Activated CD8-positive, alpha-beta T cell treated with anti-CD3 and anti-CD28 coated beads, Interleukin-2, amount 10 ng/mL, durations not matched to agents 7 days and 5 days (primary cell): Measurements from ENCODE around the gene CYP4F12. TPM values are rescaled to one million over a fixed set of nuclear protein-coding genes. Genes with fewer than 3 reads are reported as not detected.
A peak's percentile ranks its signal among the peaks of the same experiment; 100 is the strongest.

Source experiments
- ATAC-seq: fragments of 150-1000 bp; cut with Tn5 transposase; one replicate; pipeline ENCODE4 v1.10.0; 2021; ENCODE audit warnings: moderate library complexity
- CTCF ChIA-PET: fragments of 350-600 bp; sonication (Branson Sonifier 250); formaldehyde crosslinking; loops from one replicate; lab custom pipeline; 2021; ENCODE audit warnings: antibody characterized with exemption; lab: Charles Lee
- POLR2A ChIA-PET: fragments of 350-600 bp; sonication (Branson Sonifier 250); formaldehyde crosslinking; loops from one replicate; lab custom pipeline; 2021; ENCODE audit warnings: antibody characterized with exemption; lab: Charles Lee
- DNase-seq: peaks from one replicate; pipeline ENCODE4 v3.0.0-alpha.2; 2020
- H3K27ac Mint-ChIP-seq: one replicate; pipeline ENCODE4 v1.8.0; 2021; ENCODE audit warnings: mild to moderate bottlenecking, mixed read lengths
- H3K27me3 Mint-ChIP-seq: one replicate; pipeline ENCODE4 v1.8.0; 2021; ENCODE audit warnings: low read depth, mixed read lengths
- H3K36me3 Mint-ChIP-seq: one replicate; pipeline ENCODE4 v1.8.0; 2021; ENCODE audit warnings: low read depth, mixed read lengths
- H3K4me1 Mint-ChIP-seq: one replicate; pipeline ENCODE4 v1.8.0; 2021; ENCODE audit warnings: low read depth, mixed read lengths
- H3K4me3 Mint-ChIP-seq: one replicate; pipeline ENCODE4 v1.8.0; 2021; ENCODE audit warnings: mild to moderate bottlenecking, mixed read lengths
- H3K9me3 Mint-ChIP-seq: one replicate; pipeline ENCODE4 v1.8.0; 2022; ENCODE audit warnings: mixed read lengths; ENCODE audit not compliant: insufficient read depth
- total RNA-seq, 2 experiments: library from RNA; stranded (reverse); gene quantifications; one replicate each; pipeline ENCODE4 v1.2.3, GENCODE V29; 2021

The CYP4F12 gene
- not detected for total RNA-seq

- ATAC-seq: peak; percentile 53
- no peaks in the 10 kb centered on the region for H3K9me3 Mint-ChIP-seq
- POLR2A ChIA-PET: no interaction called here
- CTCF ChIA-PET: no interaction called here
- no peak within 1 kb of the TSS for H3K27ac Mint-ChIP-seq
- no peaks in the 10 kb centered on the region for H3K36me3 Mint-ChIP-seq
- no peak within 1 kb of the TSS for H3K4me3 Mint-ChIP-seq
- DNase-seq: no peak
- H3K4me1 Mint-ChIP-seq: no peaks in the 10 kb centered on the region
- no peaks in the 10 kb centered on the region for H3K27me3 Mint-ChIP-seq
Measured at GRCh38 chr19:15672580-15673175, at the start of gene CYP4F12. TSS of gene CYP4F12 (plus strand) at chr19:15673087. CDS start at chr19:15673530, 443 bp downstream.

GRCh38 chr19:15623711-15624318, 49.1 kb upstream of the CYP4F12 start:
- no peaks in the 10 kb centered on the region for H3K4me1 Mint-ChIP-seq
- CTCF ChIA-PET: no interaction called here
- ATAC-seq: no peak
- no peaks in the 10 kb centered on the region for H3K9me3 Mint-ChIP-seq
- POLR2A ChIA-PET: no interaction called here
- H3K27me3 Mint-ChIP-seq: peaks cover 4% of the 10 kb centered on the region
- no peak overlapping the region for H3K27ac Mint-ChIP-seq
- no peak overlapping the region for H3K4me3 Mint-ChIP-seq
- no peaks in the 10 kb centered on the region for H3K36me3 Mint-ChIP-seq
- DNase-seq: no peak

- Mint-ChIP-seq H3K27me3 (peaks cover 7% of the 10 kb centered on the region), H3K4me3 (no peak overlapping the region), H3K27ac (no peak overlapping the region), H3K36me3 (no peaks in the 10 kb centered on the region), H3K4me1 (peaks cover 5% of the 10 kb centered on the region), H3K9me3 (no peaks in the 10 kb centered on the region)
- ChIA-PET CTCF (no interaction called here), POLR2A (no interaction called here)
- ATAC-seq (no peak), DNase-seq (no peak)
Measured at GRCh38 chr19:15628236-15629002, 44.5 kb upstream of the CYP4F12 start.

- CTCF ChIA-PET: interaction anchor here (0.5 to 1.9 kb wide), 22 partner anchors 25 to 556 kb away, joined by 3 to 14 read pairs (median 4); partner anchors contain the start of gene FAM32A
- H3K27me3 Mint-ChIP-seq: peaks cover 7% of the 10 kb centered on the region
- H3K4me1 Mint-ChIP-seq: peaks cover 6% of the 10 kb centered on the region
- H3K4me3 Mint-ChIP-seq: no peak overlapping the region
- peak; percentile 93 for ATAC-seq
- H3K27ac Mint-ChIP-seq: no peak overlapping the region
- peak; percentile 90 for DNase-seq
- H3K9me3 Mint-ChIP-seq: no peaks in the 10 kb centered on the region
- POLR2A ChIA-PET: no interaction called here
- no peaks in the 10 kb centered on the region for H3K36me3 Mint-ChIP-seq
Measured at GRCh38 chr19:15629003-15629880, 43.6 kb upstream of the CYP4F12 start.

- no peaks in the 10 kb centered on the region for H3K9me3 Mint-ChIP-seq
- POLR2A ChIA-PET: no interaction called here
- ATAC-seq: peak; percentile 58
- no peak overlapping the region for H3K27ac Mint-ChIP-seq
- H3K4me3 Mint-ChIP-seq: no peak overlapping the region
- peak; percentile 35 for DNase-seq
- H3K27me3 Mint-ChIP-seq: peaks cover 11% of the 10 kb centered on the region
- CTCF ChIA-PET: interaction anchor here (0.8 kb wide), 1 partner anchor 554 kb away, joined by 4 read pairs; no protein-coding TSS in a partner anchor
- H3K36me3 Mint-ChIP-seq: no peaks in the 10 kb centered on the region
- peaks cover 6% of the 10 kb centered on the region for H3K4me1 Mint-ChIP-seq
Measured at GRCh38 chr19:15631817-15632216, 41.1 kb upstream of the CYP4F12 start.

GRCh38 chr19:15633082-15633835, 39.6 kb upstream of the CYP4F12 start:
- H3K4me1 Mint-ChIP-seq: peaks cover 6% of the 10 kb centered on the region
- ChIA-PET POLR2A (no interaction called here), CTCF (no interaction called here)
- no peaks in the 10 kb centered on the region for H3K9me3 Mint-ChIP-seq
- ATAC-seq (no peak), DNase-seq (no peak)
- H3K4me3 Mint-ChIP-seq: no peak overlapping the region
- no peaks in the 10 kb centered on the region for H3K36me3 Mint-ChIP-seq
- peaks cover 11% of the 10 kb centered on the region for H3K27me3 Mint-ChIP-seq
- H3K27ac Mint-ChIP-seq: no peak overlapping the region

- Mint-ChIP-seq H3K27ac (no peak overlapping the region), H3K36me3 (no peaks in the 10 kb centered on the region), H3K9me3 (no peaks in the 10 kb centered on the region), H3K4me1 (peaks cover 6% of the 10 kb centered on the region), H3K4me3 (no peak overlapping the region), H3K27me3 (peaks cover 11% of the 10 kb centered on the region)
- ChIA-PET CTCF (interaction anchor here (1.2 kb wide), 1 partner anchor 407 kb away, joined by 3 read pairs; no protein-coding TSS in a partner anchor), POLR2A (no interaction called here)
- DNase-seq: no peak
- no peak for ATAC-seq
Measured at GRCh38 chr19:15634105-15634504, 38.8 kb upstream of the CYP4F12 start.

- CTCF ChIA-PET: interaction anchor here (1.2 kb wide), 1 partner anchor 406 kb away, joined by 3 read pairs; no protein-coding TSS in a partner anchor
- POLR2A ChIA-PET: no interaction called here
- Mint-ChIP-seq H3K4me1 (peaks cover 6% of the 10 kb centered on the region), H3K9me3 (no peaks in the 10 kb centered on the region), H3K4me3 (no peak overlapping the region), H3K27me3 (peaks cover 11% of the 10 kb centered on the region), H3K27ac (no peak overlapping the region), H3K36me3 (no peaks in the 10 kb centered on the region)
- DNase-seq (no peak), ATAC-seq (no peak)
Measured at GRCh38 chr19:15635016-15635805, 37.7 kb upstream of the CYP4F12 start.

GRCh38 chr19:15636026-15636425, 36.9 kb upstream of the CYP4F12 start:
- Mint-ChIP-seq H3K36me3 (no peaks in the 10 kb centered on the region), H3K27me3 (peaks cover 11% of the 10 kb centered on the region), H3K4me3 (no peak overlapping the region), H3K9me3 (no peaks in the 10 kb centered on the region), H3K27ac (no peak overlapping the region), H3K4me1 (peaks cover 6% of the 10 kb centered on the region)
- DNase-seq (no peak), ATAC-seq (no peak)
- CTCF ChIA-PET: no interaction called here
- POLR2A ChIA-PET: no interaction called here

- ChIA-PET CTCF (no interaction called here), POLR2A (no interaction called here)
- no peak overlapping the region for H3K27ac Mint-ChIP-seq
- ATAC-seq: no peak
- no peak overlapping the region for H3K4me3 Mint-ChIP-seq
- H3K4me1 Mint-ChIP-seq: peaks cover 3% of the 10 kb centered on the region
- H3K27me3 Mint-ChIP-seq: peaks cover 5% of the 10 kb centered on the region
- no peak for DNase-seq
- no peaks in the 10 kb centered on the region for H3K9me3 Mint-ChIP-seq
- no peaks in the 10 kb centered on the region for H3K36me3 Mint-ChIP-seq
Measured at GRCh38 chr19:15639596-15639995, 33.3 kb upstream of the CYP4F12 start.
